Pancreas (tissue), 10 donors: ENCODE measurements around the gene CCL5. TPM values are rescaled to one million over a fixed set of nuclear protein-coding genes. Genes with fewer than 3 reads are reported as not detected.

Experiments
- ATAC-seq, 4 donors: fragments of 200-7000 bp; cut with Tn5 transposase; one replicate each; pipeline versions ENCODE4 v1.8.0 to v1.9.1; 2020; ENCODE audit warnings: mild to moderate bottlenecking in 4 of 4, moderate library complexity in 4 of 4
- DNase-seq, 6 donors: peaks; one replicate each; pipeline ENCODE4 v3.0.0-alpha.2; 2020
- FAIRE-seq: peaks from 2 replicates; lab custom pipeline; 2012; peaks lifted over from hg19 to GRCh38; lab: Jason Lieb, UNC
- H3K27ac ChIP-seq, 4 donors: fragments of 200-600 bp; sonication (generic); 1 replicate in 3 of 4; 2 replicates in 1 of 4; pipeline versions ENCODE4 v1.5.0 to v1.8.0; 2020
- H3K27me3 ChIP-seq, 4 donors: fragments of 200-600 bp; one replicate each; pipeline ENCODE4 v1.8.0; 2021
- H3K36me3 ChIP-seq, 3 donors: fragments of 200-600 bp; sonication (generic) in 1 of 3; one replicate each; pipeline versions ENCODE4 v1.5.0 to v1.8.0; 2020 to 2021
- H3K4me1 ChIP-seq, 3 donors: fragments of 200-600 bp; one replicate each; pipeline ENCODE4 v1.8.0; 2021
- H3K4me3 ChIP-seq, 4 donors: fragments of 200-600 bp; sonication (generic) in 2 of 4; one replicate each; pipeline versions ENCODE4 v1.5.0 to v1.8.0; 2020 to 2021
- H3K9me3 ChIP-seq, 4 donors: fragments of 200-600 bp; one replicate each; pipeline ENCODE4 v1.8.0; 2021
- CTCF ChIP-seq, 4 donors: fragments of 200-600 bp; sonication (generic) in 3 of 4; IDR thresholded peaks; one replicate each; pipeline versions ENCODE4 v1.5.0 to v1.8.0; 2021; ENCODE audit warnings: antibody characterized with exemption in 4 of 4
- WGBS, 2 donors: extraction: QIAGEN DNeasy Blood & Tissue Kit; methylation state at CpG; one replicate each; pipeline ENCODE4 v1.1.7; 2013; 5-methylcytosine and 5-hydroxymethylcytosine counted together
- intact Hi-C, 3 donors: fragments of 100-400 bp; cut with DNase I; formaldehyde crosslinking; loops; one replicate each; pipeline versions ENCODE4 v1.11.1 to v1.14.2; 2022
- polyA plus RNA-seq, 2 donors: library from polyadenylated mRNA; stranded (reverse); fragments of 200-250 nt; gene quantifications; one replicate each; pipeline ENCODE4 v1.2.3, GENCODE V29; 2013
- total RNA-seq, 6 donors: library from RNA; stranded (reverse); fragmentation: NEBNext Ultra II Directional in 4 of 6; extraction: Animal tissue kit (Norgen Biotek cat#: 25700) in 4 of 6; gene quantifications; one replicate each; pipeline versions ENCODE4 v1.2.1 to v1.2.4, GENCODE V29; 2021 to 2023
- donor health status: healthy with polysubstance abuse.
- donor health status: DM: no; HTN: no; CAD: no; lungs with moderate emphysema.
- donor health status: DM: no; HTN: no; CAD: no.
- donor health status: control.
- donor health status: control.
- donor health status: Bipolar disorder and iron deficiency.
- donor health status: DM: yes; HTN: yes; CAD: no.
- donor health status: DM: no; HTN: no; CAD: no.
- donor health status: DM: no; HTN: no; CAD: no.
- donor health status: DM: yes; HTN: yes; CAD: no.

The CCL5 gene
- total RNA-seq (1 to 10 TPM in 4 of 6 donors, under 1 TPM in 2; 0.47 to 3.5 (median 2.0) TPM), polyA plus RNA-seq (1 to 10 TPM; 1.5 to 2.1 TPM)

GRCh38 chr17:35879773-35880654, at the start of gene CCL5:
Gene CCL5, minus strand, starts transcription at chr17:35880360.
- TF ChIP-seq CTCF (IDR thresholded peaks at IDR 0.05): no peak
- FAIRE-seq: no peak
- no peaks in the 10 kb centered on the region for H3K27me3 ChIP-seq
- no peaks in the 10 kb centered on the region for H3K4me1 ChIP-seq
- no peak within 1 kb of the TSS for H3K4me3 ChIP-seq
- intact Hi-C loops: no loop called here
- ATAC-seq: peak in 3 of 4 donors; percentile 38 to 46 (median 38)
- no peaks in the 10 kb centered on the region for H3K9me3 ChIP-seq
- WGBS, 2 donors: 68 to 72% methylated on average over 11 of the region's 11 CpGs
- no peak for DNase-seq
- H3K36me3 ChIP-seq: no peaks in the 10 kb centered on the region
- H3K27ac ChIP-seq: no peak within 1 kb of the TSS

GRCh38 chr17:35927714-35928113, 47.6 kb upstream of the CCL5 start:
- Histone ChIP-seq H3K27me3 (no peaks in the 10 kb centered on the region), H3K4me3 (no peak overlapping the region), H3K9me3 (no peaks in the 10 kb centered on the region), H3K36me3 (no peaks in the 10 kb centered on the region), H3K27ac (no peak overlapping the region), H3K4me1 (peaks cover 0 to 4% (median 0%) of the 10 kb centered on the region in 3 donors)
- ATAC-seq (no peak), DNase-seq (no peak), FAIRE-seq (no peak)
- intact Hi-C loops: no loop called here
- TF ChIP-seq CTCF (IDR thresholded peaks at IDR 0.05): no peak

GRCh38 chr17:35923609-35924114, 43.5 kb upstream of the CCL5 start:
- WGBS, 2 donors: 94 to 99% methylated on average over 6 of the region's 6 CpGs
- no peak for FAIRE-seq
- Histone ChIP-seq H3K4me3 (no peak overlapping the region), H3K4me1 (no peaks in the 10 kb centered on the region), H3K36me3 (no peaks in the 10 kb centered on the region), H3K27ac (no peak overlapping the region), H3K27me3 (no peaks in the 10 kb centered on the region), H3K9me3 (no peaks in the 10 kb centered on the region)
- intact Hi-C loops: no loop called here
- DNase-seq: no peak
- TF ChIP-seq CTCF (IDR thresholded peaks at IDR 0.05): no peak
- no peak for ATAC-seq

- WGBS, 2 donors: 90 to 97% methylated on average over 1 of the region's 1 CpG
- intact Hi-C loops: no loop called here
- H3K27ac ChIP-seq: no peak overlapping the region
- no peaks in the 10 kb centered on the region for H3K9me3 ChIP-seq
- H3K4me1 ChIP-seq: no peaks in the 10 kb centered on the region
- no peak overlapping the region for H3K4me3 ChIP-seq
- no peaks in the 10 kb centered on the region for H3K36me3 ChIP-seq
- FAIRE-seq (no peak), ATAC-seq (no peak), DNase-seq (no peak)
- TF ChIP-seq CTCF (IDR thresholded peaks at IDR 0.05): no peak
- no peaks in the 10 kb centered on the region for H3K27me3 ChIP-seq
Observed at GRCh38 chr17:35920229-35920628, 40.1 kb upstream of the CCL5 start.

GRCh38 chr17:35918665-35919064, 38.5 kb upstream of the CCL5 start:
- no peaks in the 10 kb centered on the region for H3K4me1 ChIP-seq
- no peaks in the 10 kb centered on the region for H3K27me3 ChIP-seq
- H3K9me3 ChIP-seq: no peaks in the 10 kb centered on the region
- H3K27ac ChIP-seq: no peak overlapping the region
- no peak for TF ChIP-seq CTCF (IDR thresholded peaks at IDR 0.05)
- FAIRE-seq (no peak), DNase-seq (no peak), ATAC-seq (no peak)
- WGBS, 2 donors: 77 to 94% methylated on average over 3 of the region's 3 CpGs
- no peak overlapping the region for H3K4me3 ChIP-seq
- H3K36me3 ChIP-seq: no peaks in the 10 kb centered on the region
- intact Hi-C loops: no loop called here
